ENCODE measurements around the gene FAM222B. TPM values are rescaled to one million over a fixed set of nuclear protein-coding genes. Genes with fewer than 3 reads are reported as not detected.

Gene FAM222B
- total and polyA plus RNA-seq, 8 donors = 16.5 to 25.4 (median 19.6) TPM

DNA sequence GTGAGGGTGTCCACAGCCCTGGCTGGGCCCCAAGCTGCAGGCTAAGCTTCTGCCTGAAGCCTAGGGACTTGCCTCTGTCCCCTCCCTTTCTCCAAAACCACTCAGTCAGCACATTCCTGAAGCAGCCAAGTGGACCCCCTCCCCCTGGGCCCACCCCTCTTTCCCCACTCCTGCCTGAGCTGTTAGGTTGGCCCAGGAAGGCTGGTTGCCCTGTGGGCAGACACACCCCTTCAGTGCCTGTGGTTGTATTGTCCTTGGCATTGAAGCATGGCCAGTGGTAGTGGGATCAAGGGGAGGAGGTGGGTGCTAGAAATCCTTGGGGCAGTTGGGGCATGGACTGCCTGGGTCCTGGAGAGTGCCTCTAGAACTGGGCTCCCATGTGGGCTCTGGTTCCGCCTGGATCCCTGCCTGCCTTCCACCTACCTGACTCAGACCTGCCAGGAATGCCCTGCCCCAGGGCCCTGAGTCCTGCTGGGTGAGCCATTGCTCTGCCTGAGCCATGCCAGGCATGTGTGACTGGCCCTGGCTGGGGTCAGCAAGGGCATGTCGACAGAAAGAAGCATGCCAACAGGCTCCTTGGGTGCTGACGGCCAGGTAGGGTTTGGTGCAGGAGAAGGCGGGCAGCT is 96.7 kb downstream of the FAM222B start:
- ATAC-seq (peak; percentile 5), DNase-seq (peak in 3 of 4 donors; percentile 60 to 84 (median 84))
- Histone ChIP-seq H3K27me3 (peaks cover 0 to 22% of the 10 kb centered on the region in 2 donors), H3K9me3 (no peaks in the 10 kb centered on the region), H3K4me3 (peak overlapping the region; percentile 69 to 73), H3K4me1 (peaks cover 40 to 84% of the 10 kb centered on the region in 2 donors), H3K36me3 (peaks cover 0 to 29% of the 10 kb centered on the region in 2 donors), H3K27ac (peak overlapping the region; percentile 89 to 94)
- intact Hi-C loops (cut with DNase I) = no loop called here
- TF ChIP-seq, protein P1, sequence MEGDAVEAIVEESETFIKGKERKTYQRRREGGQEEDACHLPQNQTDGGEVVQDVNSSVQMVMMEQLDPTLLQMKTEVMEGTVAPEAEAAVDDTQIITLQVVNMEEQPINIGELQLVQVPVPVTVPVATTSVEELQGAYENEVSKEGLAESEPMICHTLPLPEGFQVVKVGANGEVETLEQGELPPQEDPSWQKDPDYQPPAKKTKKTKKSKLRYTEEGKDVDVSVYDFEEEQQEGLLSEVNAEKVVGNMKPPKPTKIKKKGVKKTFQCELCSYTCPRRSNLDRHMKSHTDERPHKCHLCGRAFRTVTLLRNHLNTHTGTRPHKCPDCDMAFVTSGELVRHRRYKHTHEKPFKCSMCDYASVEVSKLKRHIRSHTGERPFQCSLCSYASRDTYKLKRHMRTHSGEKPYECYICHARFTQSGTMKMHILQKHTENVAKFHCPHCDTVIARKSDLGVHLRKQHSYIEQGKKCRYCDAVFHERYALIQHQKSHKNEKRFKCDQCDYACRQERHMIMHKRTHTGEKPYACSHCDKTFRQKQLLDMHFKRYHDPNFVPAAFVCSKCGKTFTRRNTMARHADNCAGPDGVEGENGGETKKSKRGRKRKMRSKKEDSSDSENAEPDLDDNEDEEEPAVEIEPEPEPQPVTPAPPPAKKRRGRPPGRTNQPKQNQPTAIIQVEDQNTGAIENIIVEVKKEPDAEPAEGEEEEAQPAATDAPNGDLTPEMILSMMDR (IDR thresholded peaks at IDR 0.05) = no peak

DNA sequence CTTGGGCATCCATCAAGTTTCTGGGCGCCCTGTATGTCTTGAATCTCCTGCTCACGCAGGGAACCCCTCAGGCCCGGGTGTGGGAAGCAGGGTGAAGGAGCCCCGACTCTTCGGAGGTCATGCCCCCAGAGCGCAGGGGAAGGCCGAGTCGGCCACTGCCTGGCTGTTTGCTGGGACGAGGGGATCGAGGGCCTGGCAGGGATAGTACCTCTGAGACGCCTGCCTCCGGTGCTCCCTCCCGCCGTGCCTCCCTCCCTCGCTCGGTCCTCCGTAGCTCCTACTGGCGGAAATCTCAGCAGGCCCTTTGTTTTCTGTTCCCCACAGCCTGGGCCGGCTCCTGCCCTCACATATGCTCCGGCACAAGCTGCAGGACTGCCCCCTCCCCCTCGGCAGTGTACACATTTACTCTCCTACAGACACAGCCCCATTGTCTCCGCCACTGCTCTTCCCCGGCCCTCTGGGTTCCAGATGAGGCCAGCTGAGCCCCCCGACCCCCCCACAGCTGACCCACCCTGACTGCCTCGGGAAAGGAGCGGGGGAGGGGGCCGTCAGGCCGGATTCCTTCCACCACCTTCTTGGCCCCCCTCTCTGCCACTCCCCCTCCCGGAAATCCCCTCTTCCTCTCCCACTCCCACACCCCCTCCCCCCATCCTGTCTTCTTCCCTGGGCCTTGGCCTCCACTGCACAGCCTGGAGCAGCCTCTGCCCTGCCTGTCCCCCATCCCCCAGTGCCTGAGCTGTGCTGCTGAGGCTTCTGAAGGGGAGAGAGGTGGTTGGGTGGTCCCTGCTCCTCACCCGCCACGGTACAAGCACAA is 97.4 kb downstream of the FAM222B start:
- H3K36me3 ChIP-seq = peaks cover 0 to 25% of the 10 kb centered on the region in 2 donors
- no peaks in the 10 kb centered on the region for H3K9me3 ChIP-seq
- peak overlapping the region; percentile 69 to 73 for H3K4me3 ChIP-seq
- peak overlapping the region; percentile 89 to 94 for H3K27ac ChIP-seq
- H3K4me1 ChIP-seq = peaks cover 40 to 79% of the 10 kb centered on the region in 2 donors
- TF ChIP-seq, protein P1 (IDR thresholded peaks at IDR 0.05) = no peak
- H3K27me3 ChIP-seq = peaks cover 0 to 22% of the 10 kb centered on the region in 2 donors
- DNase-seq (peak; percentile 54 to 79 (median 69)), ATAC-seq (no peak)
- intact Hi-C loops (cut with DNase I) = no loop called here

DNA sequence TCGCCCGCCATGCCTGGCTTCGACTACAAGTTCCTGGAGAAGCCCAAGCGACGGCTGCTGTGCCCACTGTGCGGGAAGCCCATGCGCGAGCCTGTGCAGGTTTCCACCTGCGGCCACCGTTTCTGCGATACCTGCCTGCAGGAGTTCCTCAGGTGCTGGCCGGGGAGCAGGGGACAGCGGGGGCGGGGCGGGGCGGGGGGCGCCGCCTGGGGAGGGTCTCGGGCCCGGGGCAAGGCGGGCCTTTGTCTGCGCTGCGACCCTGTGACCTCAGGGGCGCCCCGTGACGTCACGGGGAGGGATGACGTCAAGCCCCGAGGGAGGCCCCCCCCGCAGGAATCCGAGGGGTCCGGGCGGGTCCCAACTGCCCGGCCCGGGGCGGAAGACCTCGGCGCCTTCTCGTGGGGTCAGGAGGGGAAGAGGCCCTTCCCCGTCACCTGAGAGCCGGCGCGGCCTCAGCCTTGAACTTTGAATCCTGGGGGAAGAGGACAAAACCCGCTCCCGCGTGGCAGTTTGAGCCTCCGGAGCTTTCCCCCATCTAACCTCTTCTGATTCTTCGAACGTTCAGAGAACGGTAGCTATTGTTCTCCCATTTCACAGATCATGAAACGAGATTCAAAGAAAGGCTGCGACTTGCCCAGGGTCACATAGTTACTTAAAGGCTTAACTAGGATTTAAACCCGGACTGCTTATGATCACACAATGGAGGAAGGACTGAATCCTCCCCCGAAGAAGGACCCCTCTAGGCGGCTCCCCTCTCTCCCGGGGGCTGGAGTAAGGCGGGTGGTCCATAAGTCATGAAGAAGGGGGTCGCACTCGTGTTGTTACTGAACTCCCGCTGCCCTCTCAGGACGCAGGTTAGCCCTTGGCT is 98.3 kb downstream of the FAM222B start:
- DNase-seq (peak in 3 of 4 donors; percentile 65 to 86 (median 77)), ATAC-seq (no peak)
- Histone ChIP-seq H3K36me3 (peaks cover 0 to 21% of the 10 kb centered on the region in 2 donors), H3K4me1 (peaks cover 35 to 71% of the 10 kb centered on the region in 2 donors), H3K27ac (peak overlapping the region; percentile 89 to 94), H3K9me3 (no peaks in the 10 kb centered on the region), H3K27me3 (peaks cover 0 to 22% of the 10 kb centered on the region in 2 donors), H3K4me3 (peak overlapping the region; percentile 69 to 73)
- intact Hi-C loops (cut with DNase I) = no loop called here
- TF ChIP-seq, protein P1 (IDR thresholded peaks at IDR 0.05) = no peak

DNA sequence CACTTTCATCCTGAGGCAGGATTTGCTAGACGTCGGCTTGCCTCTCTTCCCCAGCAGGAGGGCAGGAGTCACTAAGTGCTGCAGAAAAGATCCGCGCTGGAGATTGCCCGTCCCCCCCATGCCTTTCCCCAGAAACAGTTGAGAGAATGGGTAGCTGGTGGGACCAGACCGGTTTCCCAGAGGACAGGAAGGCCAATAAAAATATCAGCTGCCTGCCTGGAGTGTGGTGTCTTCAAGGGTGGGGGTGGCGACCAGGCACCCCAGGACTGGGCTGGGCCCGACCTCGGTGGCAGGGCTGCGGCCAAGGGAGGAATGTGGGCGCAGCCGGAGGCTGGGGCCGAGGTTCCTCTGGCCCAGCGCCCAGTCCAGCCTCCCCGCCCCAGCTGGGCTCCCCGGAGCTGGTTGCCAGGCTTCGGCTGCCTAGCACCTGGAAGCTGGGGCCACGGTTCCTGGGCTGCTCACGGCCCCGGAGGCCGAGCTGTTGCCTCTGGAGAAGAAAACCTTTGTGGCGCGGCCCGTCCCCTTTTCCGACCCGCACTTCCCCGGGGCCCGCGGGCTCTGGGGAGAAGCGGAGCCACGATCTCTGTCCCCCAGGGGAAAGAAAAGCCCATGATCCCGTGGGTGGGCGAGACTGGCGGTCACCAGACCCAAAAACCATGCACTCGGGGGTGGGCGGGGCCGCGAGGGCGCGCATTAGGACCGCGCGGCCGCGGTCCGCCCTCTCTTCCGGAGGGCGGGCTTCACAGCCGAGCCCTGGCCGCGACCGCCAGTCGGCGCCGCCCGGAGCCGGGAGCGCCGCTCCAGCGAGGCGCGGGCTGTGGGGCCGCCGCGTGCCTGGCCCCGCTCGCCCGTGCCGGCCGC is 99.1 kb downstream of the FAM222B start, which contains the start of gene TRAF4:
TRAF4 (plus strand) TSS at position 769 of the 861 bp plus-strand sequence. CDS start 102 bp downstream, outside the sequence.
- intact Hi-C loops (cut with DNase I) = no loop called here
- peak; percentile 70 for ATAC-seq

More for the DNA sequence above, 99.1 kb downstream of the FAM222B start, which contains the start of gene TRAF4:
- H3K4me1 ChIP-seq = peaks cover 30 to 64% of the 10 kb centered on the region in 2 donors
- peaks cover 0 to 22% of the 10 kb centered on the region in 2 donors for H3K27me3 ChIP-seq
- no peaks in the 10 kb centered on the region for H3K9me3 ChIP-seq
- TF ChIP-seq, protein P1 (IDR thresholded peaks at IDR 0.05) = no peak
- H3K27ac ChIP-seq = peak within 1 kb of the TSS; percentile 89 to 94
- H3K36me3 ChIP-seq = peaks cover 0 to 12% of the 10 kb centered on the region in 2 donors
- DNase-seq = peak; percentile 84 to 94 (median 92)
- H3K4me3 ChIP-seq = peak within 1 kb of the TSS; percentile 69 to 73
